HG03280 (cell line): ENCODE results near the gene ADCY2.

Experiments
- ATAC-seq: cut with Tn5 transposase; IDR thresholded peaks from one replicate; pipeline ENCODE4 v1.9.1; 2021; ENCODE audit warnings: mild to moderate bottlenecking, moderate library complexity; ENCODE audit not compliant: unreplicated experiment

ADCY2 gene

DNA sequence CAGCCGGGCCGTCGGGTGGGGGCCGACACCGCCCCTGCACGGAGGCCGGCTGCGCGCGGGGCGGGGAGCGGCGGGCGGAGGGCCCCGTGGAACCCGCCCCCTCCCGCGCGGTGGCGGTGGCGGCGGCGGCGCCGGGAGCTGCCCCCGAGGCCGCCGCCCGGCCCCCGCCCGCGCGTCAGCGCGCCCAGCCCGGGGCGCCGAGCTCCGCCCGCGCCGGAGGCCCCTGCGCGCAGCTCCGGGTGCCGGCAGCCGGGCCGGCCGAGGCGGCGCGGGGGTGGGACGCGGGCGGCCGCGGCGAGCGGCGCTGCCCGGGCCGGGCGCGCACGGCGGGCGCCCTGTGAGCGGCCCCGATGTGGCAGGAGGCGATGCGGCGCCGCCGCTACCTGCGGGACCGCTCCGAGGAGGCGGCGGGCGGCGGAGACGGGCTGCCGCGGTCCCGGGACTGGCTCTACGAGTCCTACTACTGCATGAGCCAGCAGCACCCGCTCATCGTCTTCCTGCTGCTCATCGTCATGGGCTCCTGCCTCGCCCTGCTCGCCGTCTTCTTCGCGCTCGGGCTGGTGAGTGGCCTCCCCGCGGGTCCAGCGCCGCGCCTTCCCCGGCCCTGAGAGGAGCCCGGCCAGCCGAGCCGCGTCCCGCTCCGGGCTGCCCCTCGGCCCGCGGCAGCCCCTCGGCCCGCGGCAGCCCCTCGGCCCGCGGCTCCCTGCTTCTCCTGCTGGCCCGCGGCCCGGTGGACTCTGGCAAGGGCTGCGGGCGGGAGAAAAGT, at the start of gene ADCY2:
ADCY2 (plus strand) TSS at position 192 of the 766 bp plus-strand sequence; CDS start at position 351, 159 bp downstream.
- ATAC-seq, result no peak

DNA sequence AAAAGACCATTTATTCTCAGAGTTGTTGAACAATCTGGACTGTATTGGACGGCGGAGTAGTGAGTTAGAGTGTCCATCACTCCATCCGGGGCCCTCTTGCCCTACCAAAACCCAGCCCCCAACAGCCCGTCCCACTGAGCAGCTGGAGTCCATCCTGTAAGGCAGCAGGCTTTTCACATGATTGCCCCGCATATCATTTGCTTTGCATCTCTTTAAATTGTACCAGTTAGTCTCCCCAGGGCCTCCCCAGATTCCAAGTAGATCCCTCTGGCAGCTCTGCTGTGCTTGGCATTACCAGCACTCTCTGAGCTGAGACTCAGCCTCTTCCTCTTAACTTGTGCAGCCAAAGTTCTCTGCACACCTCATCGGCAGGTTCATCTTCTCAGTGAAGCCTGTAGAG, 48.6 kb upstream of the ADCY2 start:
- no peak for ATAC-seq

DNA sequence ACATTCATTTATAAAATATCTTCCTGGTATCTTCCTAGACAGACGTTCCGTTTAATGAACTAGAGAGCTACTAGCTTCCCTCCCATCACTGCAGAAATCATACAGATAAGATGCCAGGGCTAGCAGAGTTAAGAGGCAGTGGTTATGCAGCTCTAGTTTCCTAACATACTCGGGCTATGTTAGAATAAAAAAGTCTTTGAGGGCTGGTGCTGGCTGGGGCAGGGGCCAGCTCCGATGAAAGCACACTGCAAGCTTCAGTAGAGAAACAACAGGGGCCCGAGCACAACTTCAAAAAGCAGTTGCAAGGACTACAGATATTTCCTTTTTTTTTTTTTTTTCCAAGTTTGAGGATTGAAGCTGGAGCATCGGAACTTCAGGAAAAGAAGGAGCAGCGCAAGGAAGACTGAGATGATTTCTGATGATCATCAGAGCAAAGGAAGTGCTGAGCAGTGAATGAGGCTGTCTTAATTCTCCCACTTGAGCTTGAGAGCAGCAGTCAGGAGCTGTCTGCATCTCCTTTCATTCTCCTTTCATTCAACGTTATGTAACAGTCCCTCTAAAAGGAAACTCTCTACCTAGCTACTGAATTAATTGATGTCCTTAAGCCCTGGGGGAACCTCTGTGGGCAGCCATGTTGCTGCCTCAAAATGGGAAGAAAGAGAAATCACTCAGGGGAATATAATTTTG, 47.6 kb upstream of the ADCY2 start:
- no peak for ATAC-seq

DNA sequence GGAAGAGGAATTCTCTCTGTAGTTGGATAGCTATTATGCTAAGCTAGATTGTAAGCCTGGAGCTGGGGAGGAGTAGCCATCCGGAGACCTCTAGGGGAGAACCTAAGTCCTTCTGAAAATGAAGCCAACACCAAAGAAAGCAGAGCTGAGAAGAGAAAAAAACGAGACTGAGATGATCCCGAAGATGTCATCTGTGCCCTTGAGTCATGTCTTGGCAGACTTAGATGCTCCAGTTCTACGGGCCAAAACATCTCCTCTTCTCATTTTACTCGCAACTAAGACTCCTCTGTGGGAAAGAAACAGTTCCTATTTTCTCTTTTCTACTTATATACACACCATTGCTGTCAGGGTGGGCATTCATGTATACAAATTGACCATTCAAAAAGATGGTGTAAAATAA, 34.3 kb upstream of the ADCY2 start:
- no peak for ATAC-seq

DNA sequence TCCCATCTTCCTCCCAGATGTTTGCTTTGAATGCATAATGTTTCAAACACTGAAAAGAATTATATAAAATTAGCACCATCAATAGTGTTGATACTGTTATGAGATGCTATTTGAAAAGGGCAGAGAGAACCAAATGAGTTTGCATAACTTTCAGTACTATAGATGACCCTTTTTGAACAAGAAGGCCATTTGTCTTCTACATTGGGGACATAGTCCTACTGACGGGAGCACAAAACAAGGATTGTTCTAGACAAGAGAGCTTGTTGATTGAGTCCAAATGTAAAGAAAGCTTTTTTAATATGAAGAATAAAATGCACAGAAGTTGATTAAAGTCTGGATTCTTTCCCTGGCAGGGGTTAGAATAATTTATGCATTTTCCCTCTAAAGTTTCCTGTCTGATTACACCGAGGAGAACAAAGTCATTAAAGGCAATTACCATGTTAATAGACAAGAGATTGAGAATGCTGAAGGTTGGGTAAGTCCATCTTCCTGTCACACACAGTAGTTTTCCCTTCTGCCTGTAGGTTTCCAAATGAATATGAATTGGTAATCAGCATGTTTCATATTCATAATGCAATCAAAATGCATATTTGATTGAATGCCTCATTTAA, 32.8 kb upstream of the ADCY2 start:
- ATAC-seq, result no peak

DNA sequence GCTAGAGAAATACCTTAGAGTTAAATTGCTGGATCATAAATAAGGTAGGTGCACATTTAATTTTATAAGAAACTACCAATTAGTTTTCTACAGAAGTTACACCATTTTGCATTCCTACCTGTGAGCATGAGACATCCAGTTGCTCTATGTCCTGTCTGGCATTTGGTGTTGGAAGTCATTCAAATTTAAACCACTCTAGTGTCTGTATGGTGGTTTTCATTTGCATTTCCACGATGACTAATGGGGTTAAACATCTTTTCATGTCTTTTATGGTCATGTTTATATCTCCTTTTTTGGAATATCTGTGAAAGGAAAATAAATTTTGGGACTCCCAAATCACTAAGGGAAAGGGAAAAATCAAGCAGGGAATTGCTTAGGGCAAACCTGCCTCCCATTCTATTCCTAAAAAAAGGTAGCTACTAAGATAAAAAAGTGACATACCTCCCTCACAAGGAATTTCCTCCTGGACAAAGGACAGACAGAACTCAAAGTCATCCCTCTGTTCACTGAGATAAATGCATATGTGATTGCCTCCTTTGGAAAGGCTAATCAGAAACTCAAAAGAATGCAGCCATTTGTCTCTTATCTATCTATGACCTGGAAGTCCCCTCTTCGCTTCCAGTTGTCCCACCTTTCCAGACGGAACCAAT, 31.6 kb upstream of the ADCY2 start:
- no peak for ATAC-seq

DNA sequence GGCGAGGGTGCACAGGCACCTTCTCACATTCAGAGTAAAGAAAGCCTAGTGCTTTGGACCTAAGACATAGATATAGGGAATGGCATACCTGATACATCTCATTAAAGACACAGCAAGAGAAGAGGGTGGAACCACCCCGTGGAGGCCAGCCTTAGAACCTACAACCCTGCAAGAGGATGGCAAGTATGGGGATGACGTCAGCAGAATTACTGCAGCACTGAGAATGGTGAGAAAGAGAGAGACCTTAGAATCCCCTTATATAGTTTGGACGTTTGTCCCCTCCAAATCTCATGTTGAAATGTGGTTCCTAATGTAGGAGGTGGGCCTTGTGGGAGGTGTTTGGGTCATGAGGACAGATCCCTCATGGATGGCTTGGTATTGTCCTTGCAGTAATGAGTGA, 28.2 kb upstream of the ADCY2 start:
- no peak for ATAC-seq

DNA sequence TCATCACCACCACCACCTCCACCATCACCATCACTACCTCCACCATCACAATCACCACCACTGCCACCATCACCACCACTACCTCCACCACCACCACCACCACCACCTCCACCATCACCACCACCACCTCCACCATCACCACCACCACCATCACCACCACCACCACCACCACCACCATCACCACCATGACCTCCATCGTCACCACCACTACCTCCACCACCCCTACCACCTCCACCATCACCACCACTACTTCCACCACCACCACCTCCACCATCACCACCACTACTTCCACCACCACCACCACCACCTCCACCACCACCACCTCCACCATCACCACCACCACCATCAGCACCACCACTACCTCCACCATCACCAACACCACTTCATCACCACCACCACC, 23.5 kb upstream of the ADCY2 start:
- no peak for ATAC-seq

DNA sequence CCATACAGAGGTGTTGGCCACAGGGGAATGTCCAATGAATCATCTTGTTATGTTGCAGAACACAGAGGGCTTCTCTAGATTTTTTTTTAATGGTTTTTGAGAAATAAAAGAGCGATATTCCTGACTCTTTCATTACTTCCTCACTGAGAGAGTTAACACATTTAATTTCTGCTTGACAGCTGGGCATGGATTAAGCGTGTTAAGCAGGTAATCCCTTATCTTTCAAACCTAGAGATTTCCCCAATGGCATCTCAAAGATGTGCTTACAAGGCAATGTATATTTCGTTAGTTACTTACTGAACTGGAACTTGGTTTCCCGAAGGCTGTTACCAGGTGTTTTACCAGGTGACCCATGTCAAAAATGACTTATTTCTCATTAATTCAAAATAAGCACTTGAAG, 21.8 kb upstream of the ADCY2 start:
- no peak for ATAC-seq

DNA sequence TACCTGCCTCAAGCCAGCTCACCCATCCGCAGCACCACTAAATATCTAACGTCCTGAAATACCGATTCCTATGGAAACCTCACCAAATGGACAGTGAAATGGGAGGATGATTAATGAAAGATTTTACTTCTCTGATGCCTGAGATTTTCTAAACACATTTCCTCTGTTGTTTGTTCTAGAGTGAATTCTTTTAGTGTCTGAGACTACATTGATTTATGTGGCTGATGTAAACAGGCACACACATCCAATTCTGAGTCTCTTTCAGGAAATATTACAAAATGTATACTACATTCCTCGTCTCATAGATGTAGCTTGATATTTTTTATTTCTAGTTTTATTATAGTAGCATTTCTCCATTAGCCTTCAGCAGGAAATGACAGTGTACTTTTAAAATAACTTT, 20.5 kb upstream of the ADCY2 start:
- ATAC-seq, result no peak

DNA sequence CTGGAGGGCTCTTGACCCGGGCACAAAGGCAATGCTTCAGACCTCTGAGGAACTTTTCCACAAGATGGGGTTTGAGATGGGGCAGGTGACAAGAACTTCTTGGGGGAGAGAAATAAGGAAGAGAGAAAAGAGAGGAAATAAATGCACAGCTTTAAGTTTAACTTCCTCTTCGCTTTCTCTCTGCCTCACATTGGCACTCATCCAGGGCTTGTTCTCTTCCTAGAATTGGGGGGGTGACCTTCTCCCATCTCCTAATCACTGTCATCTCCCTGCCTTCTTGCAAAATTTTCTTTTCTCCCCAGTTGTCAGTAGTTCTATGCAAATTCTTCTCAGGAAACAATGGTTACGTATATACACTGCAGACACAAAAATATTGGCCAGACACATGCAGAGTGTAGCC, 19.1 kb upstream of the ADCY2 start:
- ATAC-seq, result no peak

DNA sequence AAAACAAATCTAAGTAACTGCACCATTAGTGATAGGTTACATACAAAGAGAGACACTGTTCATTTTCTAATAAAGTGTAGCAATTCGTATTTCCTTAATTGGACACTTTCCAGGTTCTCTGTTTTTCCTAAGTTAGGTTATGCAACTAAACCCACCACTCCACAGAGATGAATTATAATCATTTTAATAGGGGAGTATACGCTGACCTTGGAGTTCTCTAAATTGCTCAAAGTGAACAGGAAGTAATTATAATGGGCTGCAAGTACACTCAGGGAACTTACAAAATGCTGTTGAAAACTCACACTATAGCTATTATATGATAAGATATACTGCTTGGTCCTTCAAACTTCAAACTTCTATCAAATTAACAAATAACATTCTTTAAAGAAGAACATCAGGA, 18.2 kb upstream of the ADCY2 start:
- ATAC-seq, result no peak

DNA sequence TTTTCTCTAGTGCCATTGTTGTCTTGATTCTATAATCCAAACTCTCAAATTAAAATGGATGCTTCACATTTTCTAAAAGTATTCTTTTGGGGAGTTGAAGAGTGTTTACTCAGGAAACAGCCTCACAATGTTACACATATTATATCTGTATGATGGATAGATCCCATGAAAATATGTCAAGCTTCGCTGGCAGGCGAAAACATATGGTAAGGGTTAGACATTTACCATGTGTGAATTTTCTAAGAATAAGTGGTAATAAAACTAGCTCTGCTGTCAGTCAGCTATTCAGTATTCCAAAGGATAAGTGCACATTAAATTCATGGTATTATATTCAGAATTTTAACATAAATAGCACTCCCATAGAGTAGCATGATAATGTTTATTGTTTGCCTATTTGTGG, 13.3 kb upstream of the ADCY2 start:
- no peak for ATAC-seq

DNA sequence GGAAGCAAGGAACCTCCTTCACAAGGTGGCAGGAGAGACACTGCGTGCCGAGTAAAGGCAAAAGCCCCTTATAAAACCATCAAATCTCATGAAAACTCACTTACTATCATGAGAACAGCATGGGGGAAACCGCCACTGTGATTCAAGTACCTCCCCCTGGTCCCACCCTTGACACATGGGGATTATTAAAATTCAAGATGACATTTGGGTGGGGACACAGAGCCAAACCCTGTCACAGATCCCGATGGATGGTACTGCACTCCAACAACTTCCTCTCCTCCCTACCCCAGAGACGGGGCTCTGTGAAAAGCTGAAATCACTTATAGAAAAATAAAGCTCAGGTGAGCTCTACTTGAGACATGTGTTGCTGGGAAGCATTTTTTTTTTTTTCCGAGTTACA, 10.3 kb upstream of the ADCY2 start:
- ATAC-seq, result no peak

DNA sequence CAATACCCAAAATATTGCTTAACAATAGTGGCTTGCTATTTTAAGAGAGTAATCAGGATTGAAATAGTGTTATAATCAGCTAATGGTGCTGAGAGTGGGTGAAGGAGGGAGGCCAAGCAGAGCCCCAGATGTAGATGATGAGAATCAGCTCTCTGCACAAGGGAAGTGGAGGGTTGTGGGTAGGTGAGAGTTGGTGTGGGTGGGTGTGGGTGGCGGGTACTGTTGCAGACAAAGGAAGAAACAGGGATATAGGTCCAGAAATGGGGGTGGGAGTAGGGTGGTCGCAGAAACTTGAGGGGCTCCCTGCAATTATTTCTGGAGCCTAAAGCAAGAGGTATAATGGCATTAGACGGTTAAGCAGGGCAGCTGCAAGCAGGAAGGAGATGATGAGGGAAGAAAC, 7.4 kb upstream of the ADCY2 start:
- no peak for ATAC-seq

DNA sequence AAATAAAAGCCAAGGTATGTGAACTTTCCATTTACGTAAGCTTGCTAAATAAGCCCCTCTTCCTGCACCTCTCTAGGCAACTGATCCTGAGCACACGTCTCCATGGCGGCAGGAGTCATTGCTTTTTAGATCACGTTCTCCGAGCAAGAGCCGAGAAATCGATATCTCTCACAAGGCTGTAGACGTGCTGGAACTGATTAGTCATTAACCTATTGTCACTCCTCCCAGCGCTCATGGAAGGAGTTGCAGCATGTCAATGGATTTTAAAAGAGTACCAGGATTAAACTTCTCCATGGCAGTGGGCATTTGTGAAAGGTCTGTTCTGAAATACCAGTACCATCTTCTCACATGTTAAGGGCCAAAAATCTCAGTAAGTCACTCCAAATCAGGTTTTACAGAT, 4.7 kb upstream of the ADCY2 start:
- ATAC-seq, result no peak

DNA sequence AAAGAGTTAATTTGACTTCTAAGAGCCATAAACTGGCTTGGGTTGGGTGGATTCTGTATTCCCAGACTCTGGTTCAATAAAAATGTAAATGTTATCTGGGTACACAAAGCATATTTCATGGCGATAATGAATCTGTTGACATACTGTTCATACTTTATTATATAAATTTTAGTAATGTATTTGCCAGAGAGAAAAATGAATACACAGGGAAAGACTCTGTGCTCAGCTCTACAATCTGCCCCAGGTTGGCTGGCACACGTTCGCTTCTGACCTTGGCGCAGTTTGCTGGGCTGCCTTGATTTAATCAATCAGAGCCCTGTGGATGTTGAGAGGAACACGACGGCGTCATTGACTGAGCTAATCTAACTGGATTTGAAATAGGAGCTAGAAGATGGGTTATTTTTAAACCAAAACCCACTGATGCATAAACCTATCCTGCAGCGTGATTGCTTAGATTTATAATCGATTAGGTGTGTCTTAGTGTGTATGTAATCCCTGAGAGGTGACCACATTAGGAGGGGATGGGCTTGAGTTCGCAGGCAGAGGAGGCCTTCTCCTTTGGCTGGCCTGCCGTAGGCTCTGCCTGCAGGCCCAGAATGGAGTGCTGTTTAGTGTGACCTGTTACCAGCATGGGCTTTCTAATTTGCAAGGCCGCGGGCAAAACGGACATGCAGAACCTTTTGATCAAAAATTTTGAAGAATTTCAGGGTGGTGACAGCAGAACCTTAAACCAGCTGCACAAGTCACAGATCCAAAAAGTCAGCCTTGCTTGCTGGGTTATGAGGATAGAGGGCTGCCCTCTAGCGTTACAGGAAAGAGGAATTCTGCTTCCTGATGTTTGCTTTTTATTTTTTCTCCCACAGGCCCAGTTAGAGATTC, 3.9 kb upstream of the ADCY2 start:
- no peak for ATAC-seq

DNA sequence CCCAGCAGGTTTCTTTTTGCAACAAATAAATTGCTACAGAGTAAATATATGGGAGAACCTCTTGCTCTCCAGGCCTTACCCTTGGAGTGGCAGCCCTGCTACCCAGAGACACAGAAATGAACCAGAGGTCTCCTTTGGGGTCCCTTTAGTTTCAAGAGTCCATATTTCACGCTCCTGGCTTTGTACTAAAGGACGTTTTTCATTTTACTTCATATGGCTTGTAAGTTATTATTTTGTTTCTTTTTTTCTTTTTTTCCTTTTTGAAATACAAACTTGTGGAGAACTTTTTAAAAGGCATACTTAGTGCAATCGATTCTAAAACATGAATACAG, 3.3 kb upstream of the ADCY2 start:
- no peak for ATAC-seq

DNA sequence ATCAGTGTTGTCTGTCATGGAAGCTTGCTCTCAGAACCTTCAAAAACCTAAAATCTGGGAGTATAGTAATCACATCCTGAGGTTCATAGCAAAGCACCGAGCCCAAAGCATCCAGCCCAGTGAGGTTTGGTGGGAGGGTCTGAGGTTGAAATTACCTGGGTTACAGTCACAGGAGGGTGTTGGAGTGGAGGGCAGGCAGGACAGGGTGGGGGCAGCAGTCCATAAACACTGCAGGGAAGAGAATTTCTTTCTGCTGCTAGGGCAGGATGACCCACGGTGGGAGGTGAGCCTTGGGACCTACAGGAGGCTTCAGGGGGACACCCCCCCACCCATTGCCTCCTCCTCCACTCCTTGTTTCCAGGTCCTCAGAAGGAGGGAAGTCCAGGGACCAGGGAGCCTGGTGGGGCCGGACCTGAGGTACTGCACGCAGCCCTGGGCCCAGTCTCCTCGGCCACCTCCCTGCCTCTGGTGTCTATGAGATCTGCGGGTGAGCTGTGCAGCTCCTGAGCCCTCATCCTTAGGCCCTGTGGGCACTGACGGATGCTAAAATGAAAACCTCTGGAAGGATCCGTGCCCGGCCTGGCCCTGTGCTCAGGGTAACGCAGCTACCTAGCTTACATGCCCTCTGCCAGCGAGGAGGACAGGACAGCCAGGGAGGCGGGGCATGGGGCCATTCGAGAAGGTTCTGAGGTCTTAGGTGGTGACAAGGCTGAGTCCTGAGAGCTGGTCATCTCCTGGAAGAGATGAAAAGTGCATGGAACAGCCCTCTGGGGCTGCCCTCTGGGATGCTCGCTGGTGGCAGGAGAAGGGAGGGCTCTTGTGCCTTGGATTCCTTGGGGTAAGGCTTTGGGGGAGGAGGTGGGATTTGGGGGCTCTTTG, 1.8 kb upstream of the ADCY2 start:
- ATAC-seq, result no peak

DNA sequence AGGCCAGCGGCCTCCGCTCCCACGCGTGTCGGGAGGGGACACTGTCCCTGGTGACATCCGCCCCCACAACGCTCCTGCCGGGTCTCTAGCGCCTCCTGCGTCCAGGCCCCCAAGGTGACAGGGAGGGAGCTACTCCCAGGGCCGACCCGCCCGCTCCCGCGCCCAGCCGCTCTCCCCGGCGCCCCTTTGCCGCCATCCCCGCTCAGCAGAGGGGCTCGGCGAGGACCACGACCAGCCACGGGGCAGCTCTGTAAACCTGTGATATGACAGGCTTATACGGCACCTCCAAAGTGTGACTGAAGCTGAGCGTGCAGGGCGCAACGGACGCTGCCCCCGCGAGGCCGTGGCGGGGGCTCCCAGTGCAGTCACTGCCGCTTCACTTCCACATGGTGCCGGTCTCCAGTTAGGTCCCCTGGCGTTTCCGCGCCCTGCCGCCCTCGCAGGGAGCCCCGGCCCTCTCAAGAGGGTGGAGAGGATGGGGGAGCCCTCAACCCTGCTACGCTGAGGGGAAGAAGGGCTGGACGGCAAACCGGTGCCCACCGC, 978 bp upstream of the ADCY2 start:
- no peak for ATAC-seq
